GM19438 (cell line): Measurements from ENCODE around the gene MAN2A1.

ENCODE experiments used
- ATAC-seq: cut with Tn5 transposase; IDR thresholded peaks from one replicate; pipeline ENCODE4 v1.9.1; 2021; ENCODE audit warnings: low read depth; ENCODE audit not compliant: unreplicated experiment

MAN2A1 gene

GRCh38 chr5:109704282-109704952 lies 14.7 kb downstream of the MAN2A1 start:
- ATAC-seq = no peak

- ATAC-seq = no peak
These were observed 15.9 kb downstream of the MAN2A1 start for GRCh38 chr5:109705596-109705995.

- no peak for ATAC-seq
These were observed 16.4 kb downstream of the MAN2A1 start for GRCh38 chr5:109706095-109706494.

- no peak for ATAC-seq
These were observed 17.8 kb downstream of the MAN2A1 start for GRCh38 chr5:109707531-109707930.

GRCh38 chr5:109708813-109709212 lies 19.1 kb downstream of the MAN2A1 start:
- no peak for ATAC-seq

- ATAC-seq = no peak
These were observed 19.5 kb downstream of the MAN2A1 start for GRCh38 chr5:109709225-109709624.

GRCh38 chr5:109711673-109712072 lies 21.9 kb downstream of the MAN2A1 start:
- ATAC-seq = no peak

- no peak for ATAC-seq
These were observed 23.7 kb downstream of the MAN2A1 start for GRCh38 chr5:109713453-109713852.

- no peak for ATAC-seq
These were observed 24.9 kb downstream of the MAN2A1 start for GRCh38 chr5:109714592-109714991.

- no peak for ATAC-seq
These were observed 28.5 kb downstream of the MAN2A1 start for GRCh38 chr5:109718216-109718615.

GRCh38 chr5:109718632-109719031 lies 28.9 kb downstream of the MAN2A1 start:
- ATAC-seq = no peak

GRCh38 chr5:109719978-109720377 lies 30.3 kb downstream of the MAN2A1 start:
- ATAC-seq = no peak

- ATAC-seq = no peak
These were observed 32.0 kb downstream of the MAN2A1 start for GRCh38 chr5:109721741-109722140.

GRCh38 chr5:109723606-109724005 lies 33.9 kb downstream of the MAN2A1 start:
- ATAC-seq = no peak

- no peak for ATAC-seq
These were observed 35.4 kb downstream of the MAN2A1 start for GRCh38 chr5:109725135-109725534.

- ATAC-seq = peak; percentile 76
These were observed 50.3 kb downstream of the MAN2A1 start for GRCh38 chr5:109739741-109740728.

- no peak for ATAC-seq
These were observed 51.2 kb downstream of the MAN2A1 start for GRCh38 chr5:109740966-109741365.

GRCh38 chr5:109741390-109741789 lies 51.7 kb downstream of the MAN2A1 start:
- no peak for ATAC-seq

GRCh38 chr5:109743041-109743531 lies 53.4 kb downstream of the MAN2A1 start:
- no peak for ATAC-seq

GRCh38 chr5:109743770-109744212 lies 54.1 kb downstream of the MAN2A1 start:
- no peak for ATAC-seq

GRCh38 chr5:109744261-109744660 lies 54.5 kb downstream of the MAN2A1 start:
- ATAC-seq = no peak
